ENCODE data around the gene INHA. TPM values are rescaled to one million over a fixed set of nuclear protein-coding genes. Genes with fewer than 3 reads are reported as not detected.

Gene INHA
- total and polyA plus RNA-seq, 4 donors = 0.47 to 0.98 (median 0.58) TPM; not detected in 1

DNA sequence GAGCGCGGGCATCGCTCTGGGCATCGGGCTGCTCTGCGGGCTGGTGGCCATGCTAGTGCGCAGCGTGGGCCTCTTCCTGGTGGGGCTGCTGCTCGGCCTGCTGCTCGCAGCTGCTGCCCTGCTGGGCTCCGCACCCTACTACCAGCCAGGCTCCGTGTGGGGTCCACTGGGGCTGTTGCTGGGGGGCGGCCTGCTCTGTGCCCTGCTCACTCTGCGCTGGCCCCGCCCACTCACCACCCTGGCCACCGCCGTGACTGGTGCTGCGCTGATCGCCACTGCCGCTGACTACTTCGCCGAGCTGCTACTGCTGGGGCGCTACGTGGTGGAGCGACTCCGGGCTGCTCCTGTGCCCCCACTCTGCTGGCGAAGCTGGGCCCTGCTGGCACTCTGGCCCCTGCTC is 24.5 kb upstream of the INHA start:
- no peaks in the 10 kb centered on the region for H3K27me3 ChIP-seq (ENCODE audit: control insufficient read depth in 3 of 3, insufficient read depth in 3 of 3, low read length in 2 of 3)
- no peaks in the 10 kb centered on the region for H3K9me3 ChIP-seq (ENCODE audit: control insufficient read depth in 4 of 4, insufficient read depth in 3 of 4, low read length in 3 of 4)
- H3K4me1 ChIP-seq (ENCODE audit: control insufficient read depth in 5 of 5, insufficient read depth in 5 of 5, low read length in 5 of 5) = peaks cover 0 to 20% (median 6%) of the 10 kb centered on the region in 5 donors
- WGBS, 2 donors = 96 to 97% methylated on average over 26 of the region's 26 CpGs
- H3K9ac ChIP-seq (ENCODE audit: insufficient read depth in 1 of 2, low read length in 2 of 2) = no peak overlapping the region
- ATAC-seq (ENCODE audit: insufficient read depth, low FRiP score) = no peak
- DNase-seq = no peak
- TF ChIP-seq CTCF (IDR thresholded peaks at IDR 0.05; ENCODE audit: control extremely low read depth, extremely low read depth) = no peak
- H3K4me3 ChIP-seq = no peak overlapping the region
- no peak overlapping the region for H3K27ac ChIP-seq (ENCODE audit: low read depth in 1 of 2, low read length in 1 of 2)
- H3K36me3 ChIP-seq (ENCODE audit: control insufficient read depth in 4 of 4, insufficient read depth in 4 of 4, low read length in 4 of 4) = peaks cover 0 to 2% (median under 1%) of the 10 kb centered on the region in 4 donors

DNA sequence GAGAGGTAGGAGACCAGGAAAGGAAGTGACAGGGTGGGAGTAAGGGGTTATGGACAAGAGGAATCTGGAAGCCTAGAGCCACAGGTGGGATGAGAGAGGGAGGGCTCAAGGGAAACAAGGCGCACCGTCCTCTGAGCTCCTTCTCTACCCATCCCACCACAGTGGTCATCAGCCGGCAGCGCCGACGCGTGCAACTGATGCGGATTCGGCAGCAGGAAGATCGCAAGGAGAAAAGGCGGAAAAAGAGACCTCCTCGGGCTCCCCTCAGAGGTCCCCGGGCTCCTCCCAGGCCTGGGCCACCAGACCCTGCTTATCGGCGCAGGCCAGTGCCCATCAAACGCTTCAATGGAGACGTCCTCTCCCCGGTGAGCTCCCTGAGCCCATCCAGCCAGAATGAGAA is 23.1 kb upstream of the INHA start:
- ATAC-seq (ENCODE audit: insufficient read depth, low FRiP score) = no peak
- Histone ChIP-seq H3K27me3 (ENCODE audit: control insufficient read depth in 3 of 3, insufficient read depth in 3 of 3, low read length in 2 of 3) (peaks cover 0 to 5% (median 3%) of the 10 kb centered on the region in 3 donors), H3K27ac (ENCODE audit: low read depth in 1 of 2, low read length in 1 of 2) (no peak overlapping the region), H3K9ac (ENCODE audit: insufficient read depth in 1 of 2, low read length in 2 of 2) (no peak overlapping the region), H3K4me1 (ENCODE audit: control insufficient read depth in 5 of 5, insufficient read depth in 5 of 5, low read length in 5 of 5) (peaks cover 0 to 19% (median 9%) of the 10 kb centered on the region in 5 donors), H3K9me3 (ENCODE audit: control insufficient read depth in 4 of 4, insufficient read depth in 3 of 4, low read length in 3 of 4) (no peaks in the 10 kb centered on the region), H3K4me3 (no peak overlapping the region), H3K36me3 (ENCODE audit: control insufficient read depth in 4 of 4, insufficient read depth in 4 of 4, low read length in 4 of 4) (peaks cover 0 to 2% (median under 1%) of the 10 kb centered on the region in 4 donors)
- 94% methylated on average over 18 of the region's 18 CpGs for WGBS, 2 donors
- no peak for TF ChIP-seq CTCF (IDR thresholded peaks at IDR 0.05; ENCODE audit: control extremely low read depth, extremely low read depth)
- no peak for DNase-seq

- WGBS, 2 donors = 90 to 91% methylated on average over 9 of the region's 9 CpGs
- Histone ChIP-seq H3K9ac (ENCODE audit: insufficient read depth in 1 of 2, low read length in 2 of 2) (no peak overlapping the region), H3K9me3 (ENCODE audit: control insufficient read depth in 4 of 4, insufficient read depth in 3 of 4, low read length in 3 of 4) (peaks cover 0 to 2% (median 0%) of the 10 kb centered on the region in 4 donors), H3K4me1 (ENCODE audit: control insufficient read depth in 5 of 5, insufficient read depth in 5 of 5, low read length in 5 of 5) (peaks cover 0 to 13% (median 3%) of the 10 kb centered on the region in 5 donors), H3K27me3 (ENCODE audit: control insufficient read depth in 3 of 3, insufficient read depth in 3 of 3, low read length in 2 of 3) (peaks cover 0 to 5% (median 3%) of the 10 kb centered on the region in 3 donors), H3K27ac (ENCODE audit: low read depth in 1 of 2, low read length in 1 of 2) (no peak overlapping the region), H3K4me3 (no peak overlapping the region), H3K36me3 (ENCODE audit: control insufficient read depth in 4 of 4, insufficient read depth in 4 of 4, low read length in 4 of 4) (peaks cover 0 to 2% (median under 1%) of the 10 kb centered on the region in 4 donors)
- TF ChIP-seq CTCF (IDR thresholded peaks at IDR 0.05; ENCODE audit: control extremely low read depth, extremely low read depth) = no peak
- no peak for DNase-seq
- ATAC-seq (ENCODE audit: insufficient read depth, low FRiP score) = no peak
These were observed 22.5 kb upstream of the INHA start for GRCh38 chr2:219549619-219550018.
